Smooth muscle cell (in vitro differentiated cells): ENCODE results near the gene EFNA5. TPM values are rescaled to one million over a fixed set of nuclear protein-coding genes. Genes with fewer than 3 reads are reported as not detected.

Source experiments
- DNase-seq: peaks from one replicate; lab custom pipeline; 2025; ENCODE audit not compliant: unreplicated experiment; lab: John Stamatoyannopoulos, UW
- H2AFZ ChIP-seq: fragments of 200-600 bp; sonication (generic); 2 replicates; pipeline ENCODE4 v1.6.0; 2016; ENCODE audit warnings: antibody characterized with exemption, low read depth, mild to moderate bottlenecking
- H3F3A ChIP-seq: fragments of 200-600 bp; sonication (generic); 2 replicates; pipeline ENCODE4 v1.6.0; 2017; ENCODE audit warnings: antibody characterized with exemption, low read depth
- H3K27ac ChIP-seq: fragments of 200-600 bp; sonication (generic); 2 replicates; pipeline ENCODE4 v1.5.1; 2016; ENCODE audit warnings: low read depth, mild to moderate bottlenecking
- H3K27me3 ChIP-seq: fragments of 200-600 bp; sonication (generic); 2 replicates; pipeline ENCODE4 v1.6.1; 2016; ENCODE audit warnings: low read depth, mild to moderate bottlenecking
- H3K36me3 ChIP-seq: fragments of 200-600 bp; sonication (generic); 2 replicates; pipeline ENCODE4 v1.5.1; 2016; ENCODE audit warnings: low read depth
- H3K4me1 ChIP-seq: fragments of 200-600 bp; sonication (generic); 2 replicates; pipeline ENCODE4 v1.5.1; 2016; ENCODE audit warnings: low read depth
- H3K4me2 ChIP-seq: fragments of 200-600 bp; sonication (generic); 2 replicates; pipeline ENCODE4 v1.6.0; 2016; ENCODE audit warnings: mild to moderate bottlenecking
- H3K4me3 ChIP-seq: fragments of 200-600 bp; sonication (generic); 2 replicates; pipeline ENCODE4 v1.5.1; 2016; ENCODE audit warnings: mild to moderate bottlenecking
- H3K79me2 ChIP-seq: fragments of 200-600 bp; sonication (generic); 2 replicates; pipeline ENCODE4 v1.6.0; 2016; ENCODE audit warnings: low read depth, mild to moderate bottlenecking
- H3K9ac ChIP-seq: fragments of 200-600 bp; sonication (generic); 2 replicates; pipeline ENCODE4 v1.6.0; 2016; ENCODE audit warnings: low read depth
- H3K9me3 ChIP-seq: fragments of 200-600 bp; sonication (generic); replicated peaks from 2 replicates; pipeline ENCODE4 v1.5.1; 2016; ENCODE audit warnings: low read depth
- H4K20me1 ChIP-seq: fragments of 200-600 bp; sonication (generic); 2 replicates; pipeline ENCODE4 v1.6.0; 2016; ENCODE audit warnings: low read depth
- CTCF ChIP-seq: fragments of 200-600 bp; sonication (generic); IDR thresholded peaks from 2 replicates; pipeline ENCODE4 v1.5.1; 2017; ENCODE audit warnings: borderline replicate concordance, mild to moderate bottlenecking, antibody characterized with exemption; ENCODE audit not compliant: insufficient read depth, poor library complexity, severe bottlenecking
- WGBS: methylation state at CpG from one replicate; pipeline ENCODE4 v1.1.7; 2016; ENCODE audit warnings: low lambda C conversion rate; 5-methylcytosine and 5-hydroxymethylcytosine counted together
- polyA plus RNA-seq: library from polyadenylated mRNA; unstranded; fragments of >200 nt; fragmentation: Nextera tagmentation; extraction: Ambion mirVana; gene quantifications from 2 replicates; pipeline ENCODE4 v1.2.1, GENCODE V29; 2016
- total RNA-seq: library from RNA; depleted of rRNA; stranded (reverse); fragments of >200 nt; gene quantifications from 2 replicates; pipeline ENCODE4 v1.2.3, GENCODE V29; 2014

Gene EFNA5
- total and polyA plus RNA-seq, 2 experiments from 2014 or later: 0.32 to 8.8 TPM

GRCh38 chr5:107532169-107532878 is 138.4 kb downstream of the EFNA5 start:
- no peak overlapping the region for H3K27ac ChIP-seq
- no peaks in the 10 kb centered on the region for H4K20me1 ChIP-seq
- no peaks in the 10 kb centered on the region for H3K79me2 ChIP-seq
- no peaks in the 10 kb centered on the region for H3K9me3 ChIP-seq
- no peak for DNase-seq
- H3K9ac ChIP-seq: no peak overlapping the region
- H3K4me3 ChIP-seq: no peak overlapping the region
- H3K36me3 ChIP-seq: no peaks in the 10 kb centered on the region
- no peak overlapping the region for H2AFZ ChIP-seq
- H3F3A ChIP-seq: no peaks in the 10 kb centered on the region
- peaks cover 38% of the 10 kb centered on the region for H3K4me1 ChIP-seq
- no peak for TF ChIP-seq CTCF
- H3K4me2 ChIP-seq: peak overlapping the region; percentile 55
- H3K27me3 ChIP-seq: no peaks in the 10 kb centered on the region
- WGBS: 58% methylated on average over 10 of the region's 10 CpGs

- Histone ChIP-seq H3K36me3 (no peaks in the 10 kb centered on the region), H3K4me1 (peaks cover 43% of the 10 kb centered on the region), H3K27me3 (no peaks in the 10 kb centered on the region), H3K79me2 (no peaks in the 10 kb centered on the region), H4K20me1 (no peaks in the 10 kb centered on the region), H3K9ac (no peak overlapping the region), H3F3A (no peaks in the 10 kb centered on the region), H3K27ac (no peak overlapping the region), H2AFZ (no peak overlapping the region), H3K9me3 (no peaks in the 10 kb centered on the region), H3K4me3 (no peak overlapping the region), H3K4me2 (no peak overlapping the region)
- DNase-seq: no peak
- 90% methylated on average over 7 of the region's 7 CpGs for WGBS
- TF ChIP-seq CTCF: no peak
Observed at GRCh38 chr5:107531308-107531707, 139.4 kb downstream of the EFNA5 start.

- H3K79me2 ChIP-seq: no peaks in the 10 kb centered on the region
- H3K9ac ChIP-seq: no peak overlapping the region
- no peak for TF ChIP-seq CTCF
- H2AFZ ChIP-seq: no peak overlapping the region
- H3F3A ChIP-seq: no peaks in the 10 kb centered on the region
- no peak overlapping the region for H3K27ac ChIP-seq
- DNase-seq: no peak
- no peak overlapping the region for H3K4me2 ChIP-seq
- no peaks in the 10 kb centered on the region for H3K9me3 ChIP-seq
- peaks cover 28% of the 10 kb centered on the region for H3K4me1 ChIP-seq
- H3K4me3 ChIP-seq: no peak overlapping the region
- no peaks in the 10 kb centered on the region for H3K27me3 ChIP-seq
- H4K20me1 ChIP-seq: no peaks in the 10 kb centered on the region
- no peaks in the 10 kb centered on the region for H3K36me3 ChIP-seq
Observed at GRCh38 chr5:107529618-107530017, 141.1 kb downstream of the EFNA5 start.
